ENCODE results near the gene GZMA.
"Not testable (repeated sequence)": the region's sequence is repeated elsewhere in the genome, so short reads cannot be mapped to it uniquely, and the experiment has no call there.

GZMA gene

DNA sequence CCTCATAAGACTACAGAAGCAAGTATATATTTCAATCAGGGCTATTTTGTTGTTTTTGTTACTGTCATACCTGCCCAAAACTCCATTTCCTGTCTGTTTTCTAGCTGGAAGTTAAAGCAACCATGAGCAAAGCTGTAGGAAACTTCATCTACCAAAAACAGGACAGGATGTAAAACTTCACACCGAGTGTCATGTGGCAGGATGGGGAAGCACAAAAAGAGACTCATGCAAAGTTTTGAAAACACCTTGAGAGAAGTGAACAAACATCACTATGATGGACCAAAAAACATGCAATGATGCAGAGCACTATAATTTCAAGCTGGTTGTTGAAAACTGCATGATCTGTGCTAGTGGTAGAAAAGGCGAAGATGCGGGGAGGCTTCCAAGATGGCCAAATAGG lies 6.3 kb upstream of the GZMA start:
- TF ChIP-seq CTCF (IDR thresholded peaks at IDR 0.05; ENCODE audit: control insufficient read depth, extremely low read depth, insufficient read depth) = no peak
- H3K4me3 ChIP-seq (ENCODE audit: low read depth, low read length) = no peak overlapping the region
- DNase-seq (ENCODE audit: low read depth) = no peak

- no peak for DNase-seq (ENCODE audit: low read depth)
- H3K4me3 ChIP-seq (ENCODE audit: low read depth, low read length) = no peak overlapping the region
- no peak for TF ChIP-seq CTCF (IDR thresholded peaks at IDR 0.05; ENCODE audit: control insufficient read depth, extremely low read depth, insufficient read depth)
Measured at GRCh38 chr5:55096861-55097260, 5.6 kb upstream of the GZMA start.

DNA sequence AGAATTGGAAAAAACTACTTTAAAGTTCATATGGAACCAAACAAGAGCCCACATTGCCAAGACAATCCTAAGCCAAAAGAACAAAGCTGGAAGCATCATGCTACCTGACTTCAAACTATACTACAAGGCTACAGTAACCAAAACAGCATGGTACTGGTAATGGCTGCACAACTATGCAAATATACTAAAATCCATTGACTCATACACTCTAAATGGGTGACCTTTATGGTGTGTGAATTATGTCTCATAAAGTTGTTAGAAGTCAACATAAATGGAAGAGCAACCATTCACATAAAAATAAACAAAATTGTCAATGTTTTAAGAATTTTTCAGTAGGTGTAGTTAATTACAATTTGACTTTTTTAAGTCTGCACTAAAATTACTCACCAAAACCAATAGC lies 1.3 kb upstream of the GZMA start:
- not testable (repeated sequence) for H3K4me3 ChIP-seq (ENCODE audit: low read depth, low read length); DNase-seq (ENCODE audit: low read depth)

DNA sequence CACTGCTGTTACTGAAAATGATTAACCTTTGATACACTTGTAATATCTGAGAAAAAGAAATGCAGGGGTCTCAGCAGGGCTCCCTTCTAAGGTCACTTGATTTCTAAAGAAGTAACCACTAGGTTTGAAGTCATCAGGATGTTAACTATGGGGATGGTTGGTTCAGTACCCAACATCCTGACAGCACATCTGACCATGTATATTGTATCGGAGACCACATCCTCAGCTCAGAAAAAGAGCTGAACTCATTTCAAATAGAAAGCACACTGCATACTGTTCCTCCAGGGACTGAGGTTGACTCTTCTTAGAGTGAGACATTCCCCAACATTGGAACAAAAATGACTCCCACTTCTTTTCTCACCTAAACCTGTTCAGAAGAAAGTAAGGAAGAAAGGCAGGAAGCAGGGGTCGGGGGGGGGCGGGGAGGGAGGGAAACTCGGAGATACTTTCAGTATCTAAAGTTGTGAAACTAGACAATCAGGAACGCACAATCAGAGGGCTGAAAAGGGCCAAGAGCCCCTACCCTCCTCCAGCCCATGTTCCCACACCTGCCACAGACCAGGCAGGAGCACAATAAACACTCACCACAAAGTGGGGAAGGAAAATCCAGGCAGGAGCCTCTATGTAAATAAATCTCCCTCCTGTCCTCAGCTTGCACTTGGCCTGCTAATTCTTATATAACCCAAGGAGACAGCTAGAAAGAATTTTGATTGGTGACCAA lies 730 bp upstream of the GZMA start:
- DNase-seq (ENCODE audit: low read depth) = no peak
- no peak for TF ChIP-seq CTCF (IDR thresholded peaks at IDR 0.05; ENCODE audit: control insufficient read depth, extremely low read depth, insufficient read depth)
- no peak overlapping the region for H3K4me3 ChIP-seq (ENCODE audit: low read depth, low read length)

- DNase-seq (ENCODE audit: low read depth) = no peak
- no peak for TF ChIP-seq CTCF (IDR thresholded peaks at IDR 0.05; ENCODE audit: control insufficient read depth, extremely low read depth, insufficient read depth)
- no peak overlapping the region for H3K4me3 ChIP-seq (ENCODE audit: low read depth, low read length)
Measured at GRCh38 chr5:55104036-55104772, 1.8 kb downstream of the GZMA start.

DNA sequence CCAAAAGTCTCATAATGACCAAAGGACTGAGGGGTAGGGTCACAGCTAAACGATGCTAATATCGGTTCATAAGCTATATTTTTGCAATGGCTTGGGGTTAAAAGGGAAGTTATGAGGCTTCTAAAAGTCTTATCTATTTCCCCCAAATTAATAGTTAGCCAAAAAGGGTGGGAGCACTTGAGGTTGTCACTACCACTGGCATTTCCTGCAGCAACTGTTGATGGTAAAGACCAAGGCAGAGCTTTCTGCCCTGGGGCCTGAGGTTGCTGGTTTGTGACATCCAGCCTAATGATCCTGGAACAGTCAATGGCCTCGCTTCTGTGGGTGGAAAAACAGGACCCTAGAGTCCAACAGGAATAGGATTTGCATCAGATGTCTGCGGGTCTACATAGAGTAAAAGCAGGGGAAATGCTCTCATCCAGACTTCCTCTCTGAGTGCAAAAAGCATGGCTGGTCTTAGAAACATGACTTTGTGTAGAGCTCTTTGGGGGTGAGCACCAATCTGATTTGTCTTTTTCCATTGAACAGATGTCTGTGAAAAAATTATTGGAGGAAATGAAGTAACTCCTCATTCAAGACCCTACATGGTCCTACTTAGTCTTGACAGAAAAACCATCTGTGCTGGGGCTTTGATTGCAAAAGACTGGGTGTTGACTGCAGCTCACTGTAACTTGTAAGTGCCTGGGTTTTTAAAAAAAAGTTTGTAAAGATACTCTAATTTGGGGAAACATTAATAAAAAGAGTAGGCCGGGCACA lies 2.7 kb downstream of the GZMA start:
- TF ChIP-seq CTCF (IDR thresholded peaks at IDR 0.05; ENCODE audit: control insufficient read depth, extremely low read depth, insufficient read depth) = no peak
- DNase-seq (ENCODE audit: low read depth) = no peak
- no peak overlapping the region for H3K4me3 ChIP-seq (ENCODE audit: low read depth, low read length)

GRCh38 chr5:55105976-55106375 lies 3.5 kb downstream of the GZMA start:
- DNase-seq (ENCODE audit: low read depth); H3K4me3 ChIP-seq (ENCODE audit: low read depth, low read length): not testable (repeated sequence)
